Measurements from ENCODE around the gene THSD7B.
"Not testable (repeated sequence)": the region's sequence is repeated elsewhere in the genome, so short reads cannot be mapped to it uniquely, and the experiment has no call there.

The THSD7B gene

DNA sequence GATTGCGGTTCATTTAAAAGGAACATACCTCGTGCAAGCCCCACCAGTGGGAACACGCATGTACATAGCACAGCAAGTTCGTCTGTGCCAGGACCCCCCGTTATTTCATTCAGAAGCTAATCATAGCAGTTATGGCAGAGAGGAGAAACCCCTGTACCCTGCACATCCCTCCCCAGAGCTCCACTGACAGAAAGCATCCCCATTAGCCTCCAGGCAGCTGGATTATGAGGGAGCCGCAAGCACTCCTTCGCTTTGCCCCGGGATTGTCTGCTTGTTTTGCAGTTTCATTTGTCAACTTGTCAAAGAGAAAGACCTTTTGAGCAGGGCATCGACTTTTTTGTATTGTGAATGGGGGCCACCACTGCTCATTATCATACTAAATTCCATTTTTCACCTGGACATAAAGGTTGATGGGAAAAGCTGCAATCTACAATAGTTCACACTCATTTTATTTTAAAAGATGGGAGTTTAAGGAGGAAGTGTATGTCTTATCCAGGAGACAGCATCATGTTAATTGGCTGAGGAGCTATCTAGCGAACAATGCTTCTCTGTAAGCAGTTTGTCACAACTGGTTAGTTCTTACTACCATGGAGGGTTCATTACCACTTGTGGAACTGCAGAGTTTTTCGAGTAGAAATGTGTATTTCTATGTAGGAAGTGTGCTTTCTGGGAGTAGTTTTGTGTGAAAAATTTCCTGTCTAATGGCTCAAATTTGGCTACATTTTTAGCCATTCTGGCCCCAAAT, 255.3 kb downstream of the THSD7B start:
- DNase-seq (ENCODE audit: low read depth), result no peak

DNA sequence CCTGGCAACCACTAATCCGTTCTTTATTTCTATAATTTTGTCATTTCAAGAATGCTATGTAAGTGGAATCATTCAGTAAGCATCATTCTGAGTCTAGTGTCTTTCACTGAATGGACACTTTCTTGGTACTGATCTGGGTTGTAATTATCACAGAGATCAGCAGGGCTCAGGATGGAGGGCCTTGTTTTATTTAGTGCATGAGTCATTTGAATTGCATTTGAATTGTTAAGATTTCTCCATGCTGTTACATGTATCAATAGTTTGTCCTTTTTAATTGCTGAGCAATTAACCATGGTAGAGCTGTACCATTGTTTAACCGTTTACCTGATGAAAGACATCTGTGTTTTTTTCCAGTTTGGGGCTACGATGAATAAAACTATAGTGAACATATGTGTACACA, 256.4 kb downstream of the THSD7B start:
- no peak for DNase-seq (ENCODE audit: low read depth)
- no peak overlapping the region for H3K4me3 ChIP-seq (ENCODE audit: low read depth, low read length)

More for the DNA sequence above, 255.3 kb downstream of the THSD7B start:
- no peak overlapping the region for H3K4me3 ChIP-seq (ENCODE audit: low read depth, low read length)

DNA sequence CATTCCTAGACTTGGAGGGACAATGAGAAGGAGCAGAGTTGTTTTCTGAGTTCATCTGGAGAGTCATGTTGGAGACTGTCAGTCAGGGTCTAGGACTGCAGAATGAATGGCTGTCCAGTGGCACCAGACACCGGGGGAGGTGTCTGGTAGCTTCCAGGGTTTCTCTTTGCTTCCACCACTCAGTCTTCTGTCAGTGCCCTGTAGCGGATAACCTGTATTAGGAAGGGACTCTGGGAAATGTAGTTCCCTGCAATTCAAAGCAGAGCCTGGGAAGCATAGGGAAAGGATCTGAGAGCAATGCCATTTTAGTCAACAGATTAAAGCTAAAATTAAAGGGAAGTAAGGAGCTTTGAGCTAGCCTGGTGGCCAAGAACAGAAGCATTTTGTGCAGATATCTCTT, 257.9 kb downstream of the THSD7B start:
- H3K4me3 ChIP-seq (ENCODE audit: low read depth, low read length), result no peak overlapping the region
- DNase-seq (ENCODE audit: low read depth), result no peak

DNA sequence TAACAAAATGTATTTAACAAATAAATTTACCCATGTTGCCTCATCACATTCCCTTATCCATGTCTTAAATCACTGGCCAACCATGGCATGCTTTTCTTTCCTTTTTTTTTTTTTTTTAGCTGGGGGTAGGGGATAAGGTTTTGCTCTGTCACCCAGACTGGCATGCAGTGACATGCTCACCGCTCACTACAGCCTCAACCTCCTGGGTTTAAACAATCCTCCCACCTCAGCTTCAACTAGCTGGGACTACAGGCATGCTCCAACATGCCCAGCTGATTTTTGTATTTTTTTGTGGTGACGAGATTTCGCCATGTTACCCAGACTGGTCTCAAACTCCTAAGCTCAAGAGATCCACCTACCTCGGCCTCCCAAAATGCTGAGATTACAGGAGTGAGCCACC, 266.4 kb downstream of the THSD7B start:
- H3K4me3 ChIP-seq (ENCODE audit: low read depth, low read length), result no peak overlapping the region
- no peak for DNase-seq (ENCODE audit: low read depth)

DNA sequence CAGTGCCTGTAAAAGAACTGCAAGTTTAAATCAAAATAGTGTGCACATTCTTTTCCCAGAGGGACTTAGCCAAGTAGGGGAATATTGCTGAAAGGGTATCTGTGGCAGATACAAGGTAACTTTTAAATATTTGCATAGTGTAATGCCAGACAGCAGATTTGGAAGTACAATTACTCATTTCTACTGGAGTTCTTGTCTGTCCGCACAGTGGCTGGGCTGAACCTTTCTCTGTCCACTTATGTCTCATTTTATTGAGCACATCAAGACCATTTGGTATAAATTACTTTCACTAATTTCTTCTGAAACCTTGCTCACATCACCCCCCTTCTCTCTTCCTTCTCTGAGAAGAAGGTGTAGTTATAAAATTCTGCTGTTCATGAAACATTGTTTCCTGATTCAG, 271.3 kb downstream of the THSD7B start:
- H3K4me3 ChIP-seq (ENCODE audit: low read depth, low read length), result no peak overlapping the region
- DNase-seq (ENCODE audit: low read depth), result no peak

DNA sequence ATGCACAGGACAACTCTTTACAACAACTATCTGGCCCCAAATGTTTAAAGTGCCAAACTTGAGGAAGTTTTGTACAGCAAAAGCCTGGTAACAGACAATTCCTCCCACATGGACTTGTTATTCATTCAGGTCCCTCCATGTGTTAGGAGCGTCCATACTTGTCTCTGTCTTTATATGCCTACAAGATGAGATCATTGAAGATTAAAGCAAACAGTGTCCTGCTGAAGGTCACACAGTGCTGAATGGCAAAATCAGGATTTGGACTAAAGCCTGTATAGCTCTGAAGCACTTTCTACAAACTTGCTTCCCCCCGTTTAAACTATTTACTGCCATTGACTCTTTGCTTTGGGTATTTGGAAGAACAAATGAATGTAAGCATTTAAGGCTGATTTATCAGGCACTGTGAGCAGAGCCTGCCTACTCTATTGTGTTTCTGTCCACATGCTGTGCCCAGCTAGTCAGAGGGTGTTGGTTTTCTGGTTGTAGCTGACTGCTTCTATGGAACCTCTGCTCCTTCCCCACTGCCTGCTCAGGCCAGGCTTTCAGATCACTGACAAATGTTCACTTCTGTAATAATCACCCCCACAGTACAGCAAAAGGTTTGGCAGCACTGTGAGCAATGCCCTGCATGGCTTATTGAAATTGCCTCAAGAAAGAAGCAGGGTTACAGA, 274.3 kb downstream of the THSD7B start:
- no peak overlapping the region for H3K4me3 ChIP-seq (ENCODE audit: low read depth, low read length)
- DNase-seq (ENCODE audit: low read depth), result no peak

DNA sequence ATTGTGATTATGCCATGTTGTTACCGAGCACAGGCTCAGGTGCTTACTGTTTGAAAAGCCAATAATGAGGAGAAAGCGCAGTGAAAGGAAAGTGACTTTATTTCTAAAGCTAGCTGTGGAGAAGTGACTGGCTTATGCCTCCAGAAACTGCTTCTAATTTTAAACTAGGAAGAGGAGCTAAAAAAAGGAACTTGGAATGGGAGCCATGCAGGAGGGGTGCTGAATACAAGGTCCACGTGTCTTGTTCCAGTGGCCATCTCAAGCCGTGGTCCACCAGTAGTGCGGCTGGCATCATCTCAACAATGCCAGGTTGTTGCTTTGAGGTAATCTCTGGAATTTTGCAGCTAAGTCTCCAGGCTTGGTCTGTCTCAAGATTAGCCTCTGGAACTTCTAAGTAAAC, 282.0 kb downstream of the THSD7B start:
- DNase-seq (ENCODE audit: low read depth), result no peak
- no peak overlapping the region for H3K4me3 ChIP-seq (ENCODE audit: low read depth, low read length)

DNA sequence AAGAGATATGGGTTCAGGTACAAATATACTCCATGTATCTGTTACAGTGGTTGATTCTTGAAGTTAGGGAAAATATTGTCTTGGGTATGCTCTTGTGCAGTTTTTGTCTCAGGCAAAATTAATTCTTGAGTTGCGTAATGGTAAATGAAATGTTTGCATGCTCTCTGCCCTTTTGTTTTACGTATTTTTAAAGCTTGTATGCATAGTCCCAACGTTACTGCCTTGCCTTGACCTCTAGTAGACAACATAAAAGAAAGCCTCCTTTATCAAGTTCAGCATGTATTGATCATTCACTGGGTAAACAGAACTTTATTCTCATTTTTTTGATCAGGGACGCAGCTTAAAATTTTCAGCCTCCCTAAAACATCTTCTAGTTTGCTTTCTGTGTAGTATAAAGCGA, 283.1 kb downstream of the THSD7B start:
- no peak overlapping the region for H3K4me3 ChIP-seq (ENCODE audit: low read depth, low read length)
- DNase-seq (ENCODE audit: low read depth), result no peak

DNA sequence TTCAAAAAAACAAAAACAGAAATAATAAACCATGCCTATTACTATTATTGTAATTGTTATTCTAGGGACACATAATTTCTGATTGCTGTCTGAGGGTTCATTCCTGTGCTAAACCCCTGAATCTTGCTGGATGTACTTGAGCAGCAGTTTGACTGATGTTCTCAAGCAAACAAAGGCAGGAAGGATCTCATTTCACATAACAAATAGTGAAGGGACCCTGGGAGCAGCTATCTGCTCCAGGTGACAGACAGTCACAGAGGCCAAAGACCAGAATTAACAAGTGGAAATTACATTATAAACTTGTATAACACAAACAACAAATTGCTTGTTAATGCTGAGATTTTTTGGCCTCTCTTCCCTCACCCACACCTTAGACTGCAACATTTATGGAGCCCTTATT, 284.2 kb downstream of the THSD7B start:
- no peak overlapping the region for H3K4me3 ChIP-seq (ENCODE audit: low read depth, low read length)
- DNase-seq (ENCODE audit: low read depth), result no peak

DNA sequence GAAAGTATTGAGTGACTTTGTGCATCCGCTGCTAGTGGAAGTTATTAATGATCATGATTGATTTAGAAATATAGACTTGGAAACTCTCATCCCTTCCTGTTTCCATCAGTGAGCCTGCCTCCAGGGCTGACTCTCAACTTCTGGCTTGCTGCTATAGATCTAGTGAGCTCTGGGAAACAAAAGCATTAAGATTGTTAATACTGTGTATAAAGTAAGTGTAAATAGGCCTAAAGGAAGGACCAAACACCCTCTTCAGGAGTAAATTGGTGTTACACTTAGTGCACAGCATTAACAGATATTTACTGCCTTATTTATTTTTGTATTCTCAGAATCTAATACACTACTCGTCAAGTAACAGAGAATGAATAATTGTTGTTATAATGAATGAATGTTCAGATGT, 285.6 kb downstream of the THSD7B start:
- DNase-seq (ENCODE audit: low read depth), result no peak
- H3K4me3 ChIP-seq (ENCODE audit: low read depth, low read length), result no peak overlapping the region

DNA sequence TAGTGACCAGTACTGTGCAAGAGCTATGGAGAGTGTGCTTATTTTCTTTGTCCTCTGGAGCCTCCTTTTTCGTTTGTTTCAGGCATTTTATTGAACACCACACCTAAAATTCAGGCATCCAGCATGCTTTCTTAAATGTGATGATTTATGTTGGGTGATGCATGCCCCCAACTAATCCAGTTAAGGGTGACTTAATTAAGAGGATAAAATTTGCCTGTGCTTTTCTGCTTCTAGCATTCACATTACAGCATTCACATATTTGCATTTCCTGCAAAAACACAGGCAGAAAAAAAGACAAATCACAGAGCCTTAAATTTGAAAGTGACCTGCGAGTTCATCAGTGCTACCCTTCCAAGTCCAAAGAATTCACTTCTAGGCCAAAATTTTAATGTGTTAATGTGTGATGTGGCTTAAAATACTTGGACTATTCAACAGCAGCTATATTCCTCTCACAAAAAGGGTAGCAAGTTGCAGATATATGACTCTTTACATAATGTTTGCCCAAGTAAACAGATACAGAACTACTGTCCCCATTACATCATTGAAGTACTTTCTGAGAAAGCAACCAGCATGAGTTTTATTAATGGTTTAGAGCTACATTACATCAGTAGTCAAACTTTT, 286.5 kb downstream of the THSD7B start:
- no peak for DNase-seq (ENCODE audit: low read depth)
- no peak overlapping the region for H3K4me3 ChIP-seq (ENCODE audit: low read depth, low read length)

DNA sequence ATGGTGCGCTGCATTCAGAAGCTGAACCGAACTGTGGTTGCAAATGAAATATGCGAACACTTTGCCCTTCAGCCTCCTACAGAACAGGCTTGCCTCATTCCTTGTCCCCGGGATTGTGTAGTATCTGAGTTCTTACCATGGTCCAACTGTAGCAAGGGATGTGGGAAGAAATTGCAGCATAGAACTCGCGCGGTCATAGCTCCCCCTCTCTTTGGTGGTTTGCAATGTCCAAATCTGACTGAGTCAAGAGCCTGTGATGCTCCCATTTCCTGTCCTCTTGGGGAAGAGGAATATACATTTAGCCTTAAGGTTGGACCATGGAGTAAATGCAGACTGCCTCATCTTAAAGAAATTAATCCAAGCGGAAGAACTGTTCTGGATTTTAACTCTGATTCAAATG, 291.4 kb downstream of the THSD7B start:
- no peak overlapping the region for H3K4me3 ChIP-seq (ENCODE audit: low read depth, low read length)
- DNase-seq (ENCODE audit: low read depth), result no peak

DNA sequence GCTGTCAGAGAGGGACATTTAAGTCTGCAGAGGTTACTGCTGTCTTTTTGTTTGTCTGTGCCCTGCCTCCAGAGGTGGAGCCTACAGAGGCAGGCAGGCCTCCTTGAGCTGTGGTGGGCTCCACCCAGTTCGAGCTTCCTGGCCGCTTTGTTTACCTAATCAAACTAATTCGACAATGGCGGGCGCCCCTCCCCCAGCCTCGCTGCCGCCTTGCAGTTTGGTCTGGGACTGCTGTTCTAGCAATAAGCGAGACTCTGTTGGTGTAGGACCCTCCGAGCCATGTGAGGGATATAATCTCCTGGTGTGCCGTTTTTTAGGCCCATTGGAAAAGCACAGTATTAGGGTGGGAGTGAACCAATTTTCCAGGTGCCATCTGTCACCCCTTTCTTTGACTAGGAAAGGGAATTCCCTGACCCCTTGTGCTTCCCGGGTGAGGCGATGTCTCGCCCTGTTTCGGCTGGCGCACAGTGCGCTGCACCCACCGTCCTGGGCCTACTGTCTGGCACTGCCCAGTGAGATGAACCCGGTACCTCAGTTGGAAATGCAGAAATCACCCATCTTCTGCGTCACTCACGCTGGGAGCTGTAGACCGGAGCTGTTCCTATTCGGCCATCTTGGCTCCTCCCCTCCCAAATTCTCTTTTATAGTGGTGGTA, 310.9 kb downstream of the THSD7B start:
- DNase-seq (ENCODE audit: low read depth), result not testable (repeated sequence)

DNA sequence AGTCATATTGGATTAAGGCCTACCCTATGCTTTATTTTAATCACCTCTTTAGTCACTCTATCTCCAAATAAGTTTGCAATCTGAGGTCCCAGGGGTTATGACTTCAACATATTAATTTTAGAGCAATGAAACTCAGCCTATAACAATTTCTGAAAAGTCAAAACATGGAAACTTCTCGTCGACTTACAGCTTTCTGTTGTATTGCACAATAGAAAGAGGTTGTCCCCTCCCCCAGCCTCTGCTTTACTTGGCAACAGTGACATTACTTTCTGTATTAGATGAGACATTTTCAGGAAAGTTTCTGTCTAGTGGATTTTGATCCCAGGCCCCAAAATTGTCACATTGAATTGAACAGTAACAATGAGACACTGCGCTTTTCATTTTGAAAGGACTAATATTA, 326.4 kb downstream of the THSD7B start:
- no peak overlapping the region for H3K4me3 ChIP-seq (ENCODE audit: low read depth, low read length)
- DNase-seq (ENCODE audit: low read depth), result no peak

More for the DNA sequence above, 310.9 kb downstream of the THSD7B start:
- H3K4me3 ChIP-seq (ENCODE audit: low read depth, low read length), result not testable (repeated sequence)

DNA sequence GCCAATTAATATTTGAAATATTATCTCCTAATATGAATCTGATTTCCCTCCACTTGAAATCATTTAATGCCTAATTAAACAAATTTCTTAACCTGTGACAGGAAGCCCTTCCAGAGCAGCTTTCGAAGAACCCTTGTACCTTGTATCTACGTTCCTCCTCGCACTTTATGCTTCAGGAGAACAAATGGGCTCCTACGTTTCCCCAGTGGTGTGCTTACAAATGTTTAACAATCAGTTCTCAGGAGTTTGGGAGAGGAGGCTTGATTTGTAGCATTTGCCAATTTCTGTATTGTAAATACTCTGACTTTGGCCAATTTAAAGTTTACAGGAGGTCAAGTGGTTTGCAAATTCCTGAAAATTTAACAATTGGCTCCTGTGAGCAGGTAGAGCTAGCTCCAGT, 327.8 kb downstream of the THSD7B start:
- DNase-seq (ENCODE audit: low read depth), result no peak
- H3K4me3 ChIP-seq (ENCODE audit: low read depth, low read length), result no peak overlapping the region

DNA sequence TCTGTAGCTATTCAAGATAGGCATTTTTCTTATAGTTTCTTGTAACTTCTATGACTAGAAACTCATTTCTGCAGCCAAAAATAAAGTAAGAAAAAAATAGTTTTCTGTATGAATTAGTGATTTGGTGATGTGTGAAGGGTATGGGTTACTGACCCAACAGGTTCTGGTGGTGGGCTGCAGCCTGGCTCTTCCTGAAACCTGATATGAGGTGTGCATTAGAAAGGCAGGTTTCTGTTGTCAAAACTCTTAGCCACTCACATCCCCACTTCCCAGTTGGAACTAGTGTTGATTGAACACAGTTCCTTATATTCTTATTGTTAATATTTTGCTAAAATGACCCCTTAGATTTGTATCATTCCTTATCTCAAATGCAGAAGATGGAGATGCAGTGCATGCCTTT, 330.8 kb downstream of the THSD7B start:
- H3K4me3 ChIP-seq (ENCODE audit: low read depth, low read length), result no peak overlapping the region
- DNase-seq (ENCODE audit: low read depth), result no peak

DNA sequence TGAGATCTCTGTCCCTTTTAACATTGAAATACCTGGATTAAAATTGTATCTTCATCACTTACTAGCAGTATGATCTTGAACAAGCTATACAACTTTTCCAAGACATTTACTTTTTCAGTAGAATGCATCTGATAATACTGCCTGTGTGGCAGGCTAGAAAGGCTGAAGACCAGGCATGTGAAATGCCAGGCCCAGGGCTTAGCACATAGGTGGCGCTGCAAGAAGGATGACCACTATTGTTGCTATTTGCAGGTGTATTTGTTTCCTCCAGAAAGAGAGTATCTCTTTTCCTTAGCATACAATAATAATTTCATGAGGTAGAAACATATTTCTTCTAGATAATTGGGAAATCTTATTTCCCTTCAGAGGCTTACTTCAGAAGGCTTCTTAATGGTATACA, 331.3 kb downstream of the THSD7B start:
- no peak overlapping the region for H3K4me3 ChIP-seq (ENCODE audit: low read depth, low read length)
- DNase-seq (ENCODE audit: low read depth), result no peak

DNA sequence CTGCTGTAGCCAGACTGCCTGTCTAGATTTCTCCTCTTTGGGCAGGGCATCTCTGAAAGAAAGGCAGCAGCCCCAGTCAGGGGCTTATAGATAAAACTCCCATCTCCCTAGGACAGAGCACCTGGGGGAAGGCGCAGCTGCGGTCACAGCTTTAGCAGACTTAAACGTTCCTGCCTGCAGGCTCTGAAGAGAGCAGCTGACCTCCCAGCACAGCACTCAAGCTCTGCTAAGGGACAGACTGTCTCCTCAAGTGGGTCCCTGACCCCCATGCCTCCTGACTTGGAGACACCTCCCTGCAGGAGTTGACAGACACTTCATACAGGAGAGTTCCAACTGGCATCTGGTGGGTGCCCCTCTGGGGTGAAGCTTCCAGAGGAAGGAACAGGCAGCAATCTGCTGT, 336.5 kb downstream of the THSD7B start:
- H3K4me3 ChIP-seq (ENCODE audit: low read depth, low read length), result not testable (repeated sequence)

DNA sequence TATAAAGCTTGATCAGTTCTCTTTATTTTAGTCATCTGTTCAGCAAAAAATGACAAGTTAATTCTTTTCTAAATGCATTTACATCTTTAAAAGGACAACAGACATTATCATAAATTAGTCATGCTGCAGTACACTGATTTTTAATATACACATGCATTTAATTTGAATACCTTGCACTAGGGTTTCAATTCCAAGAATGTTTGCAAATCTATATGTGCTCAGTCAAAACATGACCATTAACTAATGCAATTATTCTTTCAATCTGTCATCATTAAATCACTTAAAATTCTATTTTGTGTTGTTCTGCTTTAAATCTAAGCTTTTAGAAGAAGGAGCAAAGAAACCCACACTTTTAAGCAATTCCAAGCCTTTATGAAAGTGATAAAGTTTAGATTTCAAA, 342.6 kb downstream of the THSD7B start:
- no peak overlapping the region for H3K4me3 ChIP-seq (ENCODE audit: low read depth, low read length)
- DNase-seq (ENCODE audit: low read depth), result no peak

More for the DNA sequence above, 336.5 kb downstream of the THSD7B start:
- DNase-seq (ENCODE audit: low read depth), result not testable (repeated sequence)

DNA sequence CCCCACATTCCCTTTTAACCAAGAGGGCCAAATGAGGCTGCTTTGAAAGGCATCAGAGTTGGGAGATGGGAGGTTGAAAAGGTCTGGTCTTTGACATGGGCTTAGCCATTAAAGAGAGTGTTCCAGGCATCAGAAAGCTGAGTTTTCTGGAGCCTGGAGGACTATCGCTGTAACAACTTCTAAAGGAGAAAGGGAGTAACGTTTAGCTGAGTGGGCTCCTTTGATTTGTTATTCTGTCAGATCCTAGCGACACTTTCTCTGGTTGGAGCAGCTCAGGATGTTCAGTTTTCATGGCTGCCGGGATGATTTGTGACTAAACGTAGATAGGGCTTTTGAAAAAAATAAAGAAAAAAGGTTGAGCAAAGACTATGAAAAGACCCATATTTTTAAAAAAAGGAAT, 346.6 kb downstream of the THSD7B start:
- no peak for DNase-seq (ENCODE audit: low read depth)
- no peak overlapping the region for H3K4me3 ChIP-seq (ENCODE audit: low read depth, low read length)
